Loucy (cell line): ENCODE data around the gene TTC12.

Experiments used
- H2AFZ ChIP-seq: fragments of 200-600 bp; sonication (generic); 2 replicates; pipeline ENCODE4 v1.6.0; 2016; ENCODE audit warnings: antibody characterized with exemption, mild to moderate bottlenecking, low read length, moderate library complexity
- H3F3A ChIP-seq: fragments of 200-600 bp; 2 replicates; pipeline ENCODE4 v1.6.0; 2016; ENCODE audit warnings: antibody characterized with exemption, low read depth, mild to moderate bottlenecking
- H3K27me3 ChIP-seq: fragments of 200-600 bp; sonication (generic); 2 replicates; pipeline ENCODE4 v1.6.1; 2014; ENCODE audit warnings: low read length, mild to moderate bottlenecking; ENCODE audit not compliant: insufficient read depth, poor library complexity, severe bottlenecking
- H3K36me3 ChIP-seq: fragments of 200-600 bp; sonication (generic); 2 replicates; pipeline ENCODE4 v1.6.1; 2016; ENCODE audit warnings: low read length; ENCODE audit not compliant: insufficient read depth
- H3K4me1 ChIP-seq: fragments of 200-600 bp; sonication (generic); 2 replicates; pipeline ENCODE4 v1.5.1; 2014; ENCODE audit warnings: low read length, mild to moderate bottlenecking; ENCODE audit not compliant: insufficient read depth, poor library complexity, severe bottlenecking
- H3K4me2 ChIP-seq: fragments of 200-600 bp; sonication (generic); 2 replicates; pipeline ENCODE4 v1.6.0; 2014; ENCODE audit warnings: antibody characterized with exemption, low read length, low read depth, mild to moderate bottlenecking; ENCODE audit not compliant: poor library complexity, severe bottlenecking
- H3K4me3 ChIP-seq: fragments of 200-600 bp; sonication (generic); 2 replicates; pipeline ENCODE4 v1.5.1; 2014; ENCODE audit warnings: low read length, mild to moderate bottlenecking, mixed read lengths; ENCODE audit not compliant: poor library complexity, severe bottlenecking
- H3K79me2 ChIP-seq: fragments of 200-600 bp; sonication (generic); 2 replicates; pipeline ENCODE4 v1.6.1; 2014; ENCODE audit warnings: low read length; ENCODE audit not compliant: insufficient read depth
- H3K9ac ChIP-seq: fragments of 200-600 bp; sonication (generic); 2 replicates; pipeline ENCODE4 v1.6.0; 2014; ENCODE audit warnings: mild to moderate bottlenecking, low read depth, low read length, moderate library complexity; ENCODE audit not compliant: poor library complexity, severe bottlenecking
- H3K9me2 ChIP-seq: fragments of 200-600 bp; sonication (generic); replicated peaks from 2 replicates; pipeline ENCODE4 v1.6.1; 2016; ENCODE audit warnings: low read depth, low read length, mixed read lengths
- H3K9me3 ChIP-seq: fragments of 200-600 bp; sonication (generic); 2 replicates; pipeline ENCODE4 v1.6.1; 2014; ENCODE audit warnings: mild to moderate bottlenecking, antibody characterized with exemption, low read length, low read depth; ENCODE audit not compliant: insufficient read depth
- H4K20me1 ChIP-seq: fragments of 200-600 bp; sonication (generic); 2 replicates; pipeline ENCODE4 v1.6.0; 2014; ENCODE audit warnings: antibody characterized with exemption, low read length, mild to moderate bottlenecking; ENCODE audit not compliant: insufficient read depth, poor library complexity, severe bottlenecking
- CTCF ChIP-seq: fragments of 200-600 bp; sonication (generic); conservative IDR thresholded peaks from 2 replicates; pipeline ENCODE4 v1.5.1; 2014; ENCODE audit warnings: mild to moderate bottlenecking, antibody characterized with exemption, low read length
- EZH2phosphoT487 ChIP-seq: fragments of 200-600 bp; IDR thresholded peaks from 2 replicates; pipeline ENCODE4 v1.6.1; 2018; ENCODE audit warnings: antibody characterized with exemption, mild to moderate bottlenecking, moderate library complexity, borderline replicate concordance

Gene TTC12

GRCh38 chr11:113331441-113331840 lies 17.1 kb downstream of the TTC12 start:
- Histone ChIP-seq H3F3A (no peaks in the 10 kb centered on the region), H3K9ac (no peak overlapping the region), H4K20me1 (no peaks in the 10 kb centered on the region), H3K79me2 (no peaks in the 10 kb centered on the region), H3K27me3 (no peaks in the 10 kb centered on the region), H3K4me3 (no peak overlapping the region), H3K9me3 (no peaks in the 10 kb centered on the region), H3K4me2 (no peak overlapping the region), H3K4me1 (no peaks in the 10 kb centered on the region), H2AFZ (no peak overlapping the region), H3K36me3 (no peaks in the 10 kb centered on the region), H3K9me2 (no peaks in the 10 kb centered on the region)
- no peak for TF ChIP-seq EZH2phosphoT487
- no peak for TF ChIP-seq CTCF

- H3K27me3 ChIP-seq = no peaks in the 10 kb centered on the region
- no peaks in the 10 kb centered on the region for H3K4me1 ChIP-seq
- no peaks in the 10 kb centered on the region for H3F3A ChIP-seq
- H3K36me3 ChIP-seq = no peaks in the 10 kb centered on the region
- no peaks in the 10 kb centered on the region for H3K9me2 ChIP-seq
- H3K79me2 ChIP-seq = no peaks in the 10 kb centered on the region
- no peaks in the 10 kb centered on the region for H4K20me1 ChIP-seq
- H3K4me3 ChIP-seq = no peak overlapping the region
- H3K9me3 ChIP-seq = no peaks in the 10 kb centered on the region
- no peak overlapping the region for H2AFZ ChIP-seq
- H3K4me2 ChIP-seq = no peak overlapping the region
- H3K9ac ChIP-seq = no peak overlapping the region
- TF ChIP-seq CTCF = no peak
- no peak for TF ChIP-seq EZH2phosphoT487
These were observed 17.6 kb downstream of the TTC12 start for GRCh38 chr11:113332023-113332422.

DNA sequence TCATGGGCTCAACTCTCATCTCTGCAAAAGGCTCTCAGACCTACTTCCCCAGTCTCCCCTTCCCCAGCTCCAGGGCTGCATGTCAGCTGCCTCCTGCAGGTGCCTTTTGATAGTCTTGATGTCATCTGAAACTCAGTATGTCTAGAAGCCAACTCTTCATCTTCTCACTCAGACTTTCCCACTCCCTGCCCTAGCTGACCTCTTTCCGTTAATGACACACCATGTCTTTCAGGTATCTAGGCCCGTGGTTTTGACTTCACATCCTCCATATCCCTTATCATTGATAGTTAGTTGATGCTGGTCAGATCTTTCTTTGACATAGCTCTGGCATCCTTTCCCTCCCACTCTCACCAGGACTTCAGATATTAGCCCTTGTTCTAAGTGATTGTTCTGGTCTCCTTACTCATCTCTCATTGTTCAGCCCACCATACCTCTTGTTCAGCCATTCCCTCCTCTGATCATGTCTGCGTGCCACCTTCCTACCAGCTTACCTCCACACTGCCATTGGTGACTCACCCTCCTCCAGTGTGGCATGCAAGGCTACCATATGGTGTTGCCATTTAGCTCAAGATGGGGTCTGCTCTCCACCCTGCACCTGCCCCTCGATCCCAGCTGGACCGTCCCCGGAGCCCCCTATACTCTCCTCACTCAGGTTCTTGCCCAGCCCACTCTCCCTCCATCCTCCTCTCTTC lies 18.4 kb downstream of the TTC12 start:
- Histone ChIP-seq H3F3A (no peaks in the 10 kb centered on the region), H3K9me3 (no peaks in the 10 kb centered on the region), H3K79me2 (no peaks in the 10 kb centered on the region), H3K4me2 (no peak overlapping the region), H3K4me3 (no peak overlapping the region), H3K4me1 (no peaks in the 10 kb centered on the region), H3K36me3 (no peaks in the 10 kb centered on the region), H3K9ac (no peak overlapping the region), H3K9me2 (no peaks in the 10 kb centered on the region), H4K20me1 (no peaks in the 10 kb centered on the region), H2AFZ (no peak overlapping the region), H3K27me3 (no peaks in the 10 kb centered on the region)
- TF ChIP-seq CTCF (no peak), EZH2phosphoT487 (no peak)
